HepG2 (cell line): Measurements from ENCODE around the gene RPS19. TPM values are rescaled to one million over a fixed set of nuclear protein-coding genes. Genes with fewer than 3 reads are reported as not detected.

Source experiments
- ATAC-seq: fragments of 200-7000 bp; cut with Tn5 transposase; 3 replicates; pipeline ENCODE4 v1.9.1; 2020; ENCODE audit warnings: mild to moderate bottlenecking, moderate library complexity
- BruUV-seq: library from RNA; stranded (reverse); fragments of 400-500 nt; replicated peaks from 2 replicates; lab custom pipeline; 2021; lab: Mats Ljungman, UMichigan
- CTCF ChIA-PET: fragments of 300-600 bp; formaldehyde crosslinking; extraction: SDS; loops from one replicate; lab custom pipeline; 2021; ENCODE audit warnings: low total read pairs, inconsistent platforms, low intra/inter-chr PET ratio; lab: Yijun Ruan, JAX
- POLR2A ChIA-PET: fragments of 350-600 bp; sonication (Branson Sonifier 250); formaldehyde crosslinking; loops from one replicate; lab custom pipeline; 2020; ENCODE audit warnings: antibody characterized with exemption, inconsistent platforms; lab: Yijun Ruan, JAX
- DNase-seq: peaks from one replicate; pipeline ENCODE4 v3.0.0-alpha.2; 2015; ENCODE audit warnings: low spot score
- FAIRE-seq: peaks from 3 replicates; lab custom pipeline; 2011; peaks lifted over from hg19 to GRCh38; lab: Jason Lieb, UNC
- H2AFZ ChIP-seq: one replicate; pipeline ENCODE4 v1.6.1; 2011; ENCODE audit warnings: low read length, inconsistent platforms
- H3K27ac ChIP-seq: fragments of 300-600 bp; 3 replicates; pipeline ENCODE4 v1.8.0; 2011; ENCODE audit warnings: mixed run types, mild to moderate bottlenecking, mixed read lengths, low read length, inconsistent platforms; ENCODE audit not compliant: insufficient read depth; ENCODE audit errors: extremely low read length
- H3K27me3 ChIP-seq, 2 experiments: fragments of 200-600 bp in 1 of 2; 2 replicates in 1 of 2; 3 replicates in 1 of 2; pipeline versions ENCODE4 v1.6.0 to v1.8.0; 2011; ENCODE audit warnings: low read length in 2 of 2, mild to moderate bottlenecking in 2 of 2, moderate library complexity in 2 of 2, inconsistent platforms in 1 of 2; ENCODE audit not compliant: insufficient read depth in 2 of 2, control insufficient read depth in 1 of 2
- H3K36me3 ChIP-seq, 2 experiments: fragments of 200-600 bp in 1 of 2; replicated peaks in 1 of 2; 2 replicates in 1 of 2; 3 replicates in 1 of 2; pipeline versions ENCODE4 v1.5.1 to v1.8.0; 2011; ENCODE audit warnings: low read length in 2 of 2, inconsistent platforms in 1 of 2; ENCODE audit not compliant: insufficient read depth in 2 of 2, control insufficient read depth in 1 of 2
- H3K4me1 ChIP-seq: 2 replicates; pipeline ENCODE4 v1.5.1; 2012; ENCODE audit warnings: low read length, inconsistent platforms; ENCODE audit not compliant: insufficient read depth
- H3K4me2 ChIP-seq: 2 replicates; pipeline ENCODE4 v1.6.0; 2011; ENCODE audit warnings: low read depth, low read length, inconsistent platforms
- H3K4me3 ChIP-seq, 3 experiments: fragments of 200-600 bp in 1 of 3; sonication (generic), shearing (Covaris generic) in 1 of 3; replicated peaks in 1 of 3; 2 replicates each; pipeline ENCODE4 v1.5.1; 2011 to 2016; ENCODE audit warnings: low read length in 3 of 3, inconsistent platforms in 2 of 3, low read depth in 2 of 3, mild to moderate bottlenecking in 2 of 3, control low read depth in 1 of 3, mixed read lengths in 1 of 3; ENCODE audit not compliant: insufficient read depth in 1 of 3
- H3K79me2 ChIP-seq: one replicate; pipeline ENCODE4 v1.6.1; 2011; ENCODE audit warnings: low read length, inconsistent platforms; ENCODE audit not compliant: insufficient read depth
- H3K9ac ChIP-seq: 2 replicates; pipeline ENCODE4 v1.6.0; 2011; ENCODE audit warnings: mild to moderate bottlenecking, low read depth, low read length, inconsistent platforms; ENCODE audit not compliant: insufficient read depth
- H3K9me3 ChIP-seq: 2 replicates; pipeline ENCODE4 v1.5.1; 2012; ENCODE audit warnings: mild to moderate bottlenecking, low read length
- H4K20me1 ChIP-seq: 2 replicates; pipeline ENCODE4 v1.6.0; 2011; ENCODE audit warnings: inconsistent platforms, mild to moderate bottlenecking, low read length, moderate library complexity; ENCODE audit not compliant: insufficient read depth
- AHR ChIP-seq: IDR thresholded peaks from 2 replicates; pipeline ENCODE4 v1.6.1; 2018; ENCODE audit warnings: missing genetic modification reagents, missing compliant biosample characterization
- EZH2 ChIP-seq: conservative IDR thresholded peaks from 2 replicates; pipeline ENCODE4 v1.6.1; 2012; ENCODE audit warnings: mild to moderate bottlenecking, low read depth, low read length, moderate library complexity
- FOXA1 ChIP-seq, 2 experiments: fragments of 450-650 bp in 1 of 2; sonication (generic) in 1 of 2; formaldehyde crosslinking in 1 of 2; IDR thresholded peaks; 2 replicates each; pipeline versions ENCODE4 v1.4.0 to v1.6.1; 2016 to 2020; ENCODE audit warnings: missing genetic modification reagents in 1 of 2
- MED1 ChIP-seq: sonication (generic); formaldehyde crosslinking; IDR thresholded peaks from 2 replicates; pipeline ENCODE4 v1.4.0; 2020; ENCODE audit warnings: missing genetic modification reagents
- PHF21A ChIP-seq: sonication (generic); formaldehyde crosslinking; IDR thresholded peaks from 2 replicates; pipeline ENCODE4 v1.5.0; 2020; ENCODE audit warnings: mild to moderate bottlenecking, missing genetic modification reagents
- SNRNP70 ChIP-seq: fragments of 200-400 bp; formaldehyde crosslinking; IDR thresholded peaks from 2 replicates; pipeline ENCODE4 v1.6.1; 2017; ENCODE audit warnings: mild to moderate bottlenecking, low read depth, low read length, moderate library complexity
- ZBTB25 ChIP-seq: IDR thresholded peaks from 2 replicates; pipeline ENCODE4 v1.6.1; 2018; ENCODE audit warnings: missing genetic modification reagents
- ZIK1 ChIP-seq: sonication (generic); formaldehyde crosslinking; IDR thresholded peaks from 2 replicates; pipeline ENCODE4 v1.5.0; 2020; ENCODE audit warnings: mild to moderate bottlenecking, low read depth, missing genetic modification reagents, borderline replicate concordance
- ZMYM2 ChIP-seq: sonication (generic); formaldehyde crosslinking; IDR thresholded peaks from 2 replicates; pipeline ENCODE4 v1.8.0; 2022; ENCODE audit warnings: mild to moderate bottlenecking, missing genetic modification reagents
- ZNF552 ChIP-seq: sonication (generic); formaldehyde crosslinking; IDR thresholded peaks from 2 replicates; pipeline ENCODE4 v1.9.0; 2022; ENCODE audit warnings: missing genetic modification reagents, mild to moderate bottlenecking, borderline replicate concordance
- ZNF674 ChIP-seq: sonication (generic); formaldehyde crosslinking; IDR thresholded peaks from 2 replicates; pipeline ENCODE4 v1.5.0; 2020; ENCODE audit warnings: low read depth, mild to moderate bottlenecking, missing genetic modification reagents
- ZNF713 ChIP-seq: sonication (generic); formaldehyde crosslinking; IDR thresholded peaks from 2 replicates; pipeline ENCODE4 v1.4.0; 2020; ENCODE audit warnings: mild to moderate bottlenecking, missing genetic modification reagents
- ZSCAN20 ChIP-seq: sonication (generic); formaldehyde crosslinking; IDR thresholded peaks from 2 replicates; pipeline ENCODE4 v1.4.0; 2020; ENCODE audit warnings: missing genetic modification reagents, mild to moderate bottlenecking, borderline replicate concordance
- WGBS: methylation state at CpG from one replicate; pipeline ENCODE4 v1.1.6; 2017; ENCODE audit warnings: low lambda C conversion rate; 5-methylcytosine and 5-hydroxymethylcytosine counted together
- in situ Hi-C: cut with HindIII; loops from 2 replicates; pipeline ENCODE4 v1.10.0; 2017; ENCODE audit warnings: low pct_unique_long_range_greater_than_20kb; ENCODE audit not compliant: extremely low pct_ligation_motif_present
- intact Hi-C: fragments of 100-400 bp; cut with micrococcal nuclease; formaldehyde crosslinking; loops from one replicate; pipeline ENCODE4 v1.10.0; 2022; ENCODE audit not compliant: unreplicated experiment
- polyA plus RNA-seq, 8 experiments: library from polyadenylated mRNA; depleted of rRNA in 3 of 8; stranded (reverse) in 7 of 8; unstranded in 1 of 8; fragments of >200 nt; fragmentation: Illumina TruSeq in 4 of 8; extraction: Trizol in 4 of 8; gene quantifications; 2 replicates each; pipeline versions ENCODE4 v1.2.1 to v1.2.3, GENCODE V29; 2011 to 2016; ENCODE audit warnings: low read depth in 4 of 8, missing spikeins in 1 of 8, mixed read lengths in 1 of 8; ENCODE audit not compliant: insufficient read depth in 1 of 8
- total RNA-seq, 5 experiments: library from RNA; depleted of rRNA; stranded (reverse); fragments of >200 nt; fragmentation: Illumina TruSeq; extraction: Trizol; gene quantifications; 2 replicates each; pipeline ENCODE4 v1.2.3, GENCODE V29; 2016; ENCODE audit warnings: low read depth in 1 of 5
- TF ChIP-seq, protein P1 (sequence below): sonication (generic); formaldehyde crosslinking; IDR thresholded peaks from 2 replicates; pipeline ENCODE4 v1.8.1; 2023; ENCODE audit warnings: missing genetic modification reagents, inconsistent platforms, borderline replicate concordance

RPS19 gene
- total and polyA plus RNA-seq, 2 of the 13 experiments (the other 11 are each of a cell fraction or from before 2014, with no cell fraction given), result 1,983 to 4,758 TPM

GRCh38 chr19:41850381-41850780 lies 9.7 kb upstream of the RPS19 start:
- POLR2A ChIA-PET, result interaction anchor here (0.8 kb wide), 1 partner anchor 10 kb away, joined by 3 read pairs; the partner anchor contains the start of gene RPS19
- DNase-seq (no peak), ATAC-seq (no peak), FAIRE-seq (no peak)
- Histone ChIP-seq H3K4me3 (no peak overlapping the region), H3K27ac (no peak overlapping the region), H3K9ac (no peak overlapping the region), H3K36me3 (no peaks in the 10 kb centered on the region), H3K27me3 (peaks cover 1 to 51% of the 10 kb centered on the region in 2 experiments; a peak in 4 of 5 replicates), H3K4me2 (no peak overlapping the region), H3K9me3 (no peaks in the 10 kb centered on the region), H2AFZ (no peak overlapping the region), H4K20me1 (no peaks in the 10 kb centered on the region), H3K4me1 (no peaks in the 10 kb centered on the region; the same call in 1 of the 2 replicates), H3K79me2 (no peaks in the 10 kb centered on the region)
- WGBS, result 0% methylated on average over 5 of the region's 5 CpGs
- BruUV-seq, result no TSS peak
- intact Hi-C loops (no loop called here), in situ Hi-C loops (no loop called here)
- CTCF ChIA-PET, result no interaction called here
- no peak for TF ChIP-seq ZSCAN20 (CRISPR knock-in tag)
- no peak for TF ChIP-seq MED1

DNA sequence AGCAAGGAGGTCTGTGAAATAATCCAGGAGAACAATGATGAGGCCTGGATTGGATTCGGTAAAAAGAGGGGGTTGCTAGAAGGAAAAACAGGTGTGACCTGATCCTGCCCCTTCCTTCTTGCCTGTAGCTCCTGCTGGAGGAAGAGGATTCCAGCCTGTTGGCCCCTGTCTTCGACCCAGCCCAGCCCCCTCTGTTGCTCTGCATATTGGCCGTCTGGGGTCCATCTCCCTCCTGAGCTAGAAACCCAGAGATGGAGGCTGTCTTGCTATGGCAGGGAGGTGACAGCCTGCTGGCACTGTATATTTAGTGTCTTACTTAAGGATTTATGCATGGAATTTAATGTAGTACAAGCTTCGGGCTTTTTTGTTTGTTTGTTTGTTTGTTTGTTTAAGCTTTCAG lies 8.6 kb upstream of the RPS19 start:
- Histone ChIP-seq H3K27me3 (peaks cover 1 to 51% of the 10 kb centered on the region in 2 experiments; a peak in 4 of 5 replicates), H2AFZ (no peak overlapping the region), H3K9ac (no peak overlapping the region), H3K9me3 (no peaks in the 10 kb centered on the region), H3K36me3 (no peaks in the 10 kb centered on the region), H3K4me1 (no peaks in the 10 kb centered on the region; the same call in 1 of the 2 replicates), H3K79me2 (no peaks in the 10 kb centered on the region), H3K4me2 (no peak overlapping the region), H3K4me3 (no peak overlapping the region)
- FAIRE-seq (no peak), DNase-seq (no peak)
- 1% methylated on average over 4 of the region's 4 CpGs for WGBS
- no TSS peak for BruUV-seq
- in situ Hi-C loops, result no loop called here
- POLR2A ChIA-PET, result no interaction called here
- TF ChIP-seq AHR (CRISPR knock-in tag) (no peak), ZBTB25 (CRISPR knock-in tag) (no peak), EZH2 (no peak), ZMYM2 (CRISPR knock-in tag) (no peak), PHF21A (no peak), ZNF674 (CRISPR knock-in tag) (no peak), FOXA1 (IDR thresholded peaks at IDR 0.05) (no peak), FOXA1 (CRISPR knock-in tag; IDR thresholded peaks at IDR 0.05) (no peak), ZNF713 (no peak), ZIK1 (CRISPR knock-in tag) (no peak), ZNF552 (no peak), SNRNP70 (no peak)
- TF ChIP-seq, protein P1, sequence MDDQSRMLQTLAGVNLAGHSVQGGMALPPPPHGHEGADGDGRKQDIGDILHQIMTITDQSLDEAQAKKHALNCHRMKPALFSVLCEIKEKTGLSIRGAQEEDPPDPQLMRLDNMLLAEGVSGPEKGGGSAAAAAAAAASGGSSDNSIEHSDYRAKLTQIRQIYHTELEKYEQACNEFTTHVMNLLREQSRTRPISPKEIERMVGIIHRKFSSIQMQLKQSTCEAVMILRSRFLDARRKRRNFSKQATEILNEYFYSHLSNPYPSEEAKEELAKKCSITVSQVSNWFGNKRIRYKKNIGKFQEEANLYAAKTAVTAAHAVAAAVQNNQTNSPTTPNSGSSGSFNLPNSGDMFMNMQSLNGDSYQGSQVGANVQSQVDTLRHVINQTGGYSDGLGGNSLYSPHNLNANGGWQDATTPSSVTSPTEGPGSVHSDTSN, result no peak
- TF ChIP-seq, all 625 proteins: peak for 0
- intact Hi-C loops, result no loop called here
- ATAC-seq, result no peak
- Histone ChIP-seq H3K27ac (no peak overlapping the region), H4K20me1 (no peaks in the 10 kb centered on the region)
- CTCF ChIA-PET, result no interaction called here
